ENCODE measurements around the gene TLE3.
"Not testable (repeated sequence)": the region's sequence is repeated elsewhere in the genome, so short reads cannot be mapped to it uniquely, and the experiment has no call there.

Gene TLE3

GRCh38 chr15:70137967-70138366 lies 40.2 kb upstream of the TLE3 start:
- TF ChIP-seq, protein P1, sequence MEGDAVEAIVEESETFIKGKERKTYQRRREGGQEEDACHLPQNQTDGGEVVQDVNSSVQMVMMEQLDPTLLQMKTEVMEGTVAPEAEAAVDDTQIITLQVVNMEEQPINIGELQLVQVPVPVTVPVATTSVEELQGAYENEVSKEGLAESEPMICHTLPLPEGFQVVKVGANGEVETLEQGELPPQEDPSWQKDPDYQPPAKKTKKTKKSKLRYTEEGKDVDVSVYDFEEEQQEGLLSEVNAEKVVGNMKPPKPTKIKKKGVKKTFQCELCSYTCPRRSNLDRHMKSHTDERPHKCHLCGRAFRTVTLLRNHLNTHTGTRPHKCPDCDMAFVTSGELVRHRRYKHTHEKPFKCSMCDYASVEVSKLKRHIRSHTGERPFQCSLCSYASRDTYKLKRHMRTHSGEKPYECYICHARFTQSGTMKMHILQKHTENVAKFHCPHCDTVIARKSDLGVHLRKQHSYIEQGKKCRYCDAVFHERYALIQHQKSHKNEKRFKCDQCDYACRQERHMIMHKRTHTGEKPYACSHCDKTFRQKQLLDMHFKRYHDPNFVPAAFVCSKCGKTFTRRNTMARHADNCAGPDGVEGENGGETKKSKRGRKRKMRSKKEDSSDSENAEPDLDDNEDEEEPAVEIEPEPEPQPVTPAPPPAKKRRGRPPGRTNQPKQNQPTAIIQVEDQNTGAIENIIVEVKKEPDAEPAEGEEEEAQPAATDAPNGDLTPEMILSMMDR (IDR thresholded peaks at IDR 0.05; ENCODE audit: low read depth, low read length) = no peak
- H3K36me3 ChIP-seq = no peaks in the 10 kb centered on the region
- no peak overlapping the region for H3K27ac ChIP-seq
- no peak overlapping the region for H3K4me3 ChIP-seq (ENCODE audit: low read depth, low read length)
- no peak for DNase-seq
- no peaks in the 10 kb centered on the region for H3K9me3 ChIP-seq (ENCODE audit: severe bottlenecking)
- no peaks in the 10 kb centered on the region for H3K27me3 ChIP-seq (ENCODE audit: insufficient read depth, low read depth, severe bottlenecking)

DNA sequence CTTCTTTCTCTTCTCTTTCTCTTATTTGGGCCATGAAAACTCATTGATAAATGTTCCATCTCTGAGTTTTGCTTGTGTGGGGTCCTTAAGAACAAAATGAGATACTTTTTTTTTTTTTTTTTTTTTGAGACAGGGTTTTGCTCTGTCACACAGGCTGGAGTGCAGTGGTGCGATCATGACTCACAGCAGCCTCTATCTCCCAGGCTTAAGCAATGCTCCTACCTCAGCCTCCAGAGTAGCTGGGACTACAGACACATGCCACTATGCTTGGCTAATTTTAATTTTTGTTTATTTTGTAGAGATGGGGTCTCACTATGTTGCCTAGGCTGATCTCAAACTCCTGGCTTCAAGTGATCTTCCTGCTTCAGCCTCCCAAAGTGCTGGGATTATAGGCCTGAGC lies 39.3 kb upstream of the TLE3 start:
- H3K4me3 ChIP-seq (ENCODE audit: low read depth, low read length); H3K36me3 ChIP-seq; H3K27me3 ChIP-seq (ENCODE audit: insufficient read depth, low read depth, severe bottlenecking); H3K9me3 ChIP-seq (ENCODE audit: severe bottlenecking); DNase-seq; H3K27ac ChIP-seq: not testable (repeated sequence)

DNA sequence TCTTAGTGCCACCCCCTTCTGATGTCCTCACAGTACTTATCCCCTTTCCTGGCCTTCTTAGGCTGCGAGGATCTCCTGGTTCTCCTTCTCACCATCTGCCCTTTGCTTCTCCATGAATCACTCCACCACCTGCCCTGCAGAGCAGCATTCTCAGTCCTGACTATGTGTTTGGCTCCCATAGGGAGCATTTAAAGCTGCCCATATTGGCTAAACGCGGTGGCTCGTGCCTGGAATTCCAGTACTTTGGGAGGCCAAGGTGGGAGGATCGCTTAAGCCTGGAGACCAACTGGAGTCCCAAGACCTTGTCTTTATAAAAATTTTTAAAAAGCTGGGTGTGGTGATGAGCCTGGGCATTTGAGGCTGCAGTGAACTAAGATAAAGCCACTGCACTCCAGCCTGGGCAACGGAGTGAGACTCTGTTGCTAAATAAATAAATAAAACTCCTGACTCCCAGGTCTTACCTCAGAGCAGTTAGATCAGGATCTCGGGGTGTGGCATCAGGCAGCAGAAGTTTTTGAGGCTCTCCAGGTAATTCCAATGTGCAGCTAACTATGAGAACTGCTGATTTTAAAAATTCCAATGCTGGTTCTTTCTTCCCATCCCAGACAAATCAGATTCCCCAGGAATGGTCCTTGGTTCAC lies 36.2 kb upstream of the TLE3 start:
- H3K36me3 ChIP-seq = no peaks in the 10 kb centered on the region
- H3K27ac ChIP-seq = no peak overlapping the region
- no peak for DNase-seq
- H3K9me3 ChIP-seq (ENCODE audit: severe bottlenecking) = no peaks in the 10 kb centered on the region
- TF ChIP-seq, protein P1 (IDR thresholded peaks at IDR 0.05; ENCODE audit: low read depth, low read length) = no peak
- no peak overlapping the region for H3K4me3 ChIP-seq (ENCODE audit: low read depth, low read length)
- no peaks in the 10 kb centered on the region for H3K27me3 ChIP-seq (ENCODE audit: insufficient read depth, low read depth, severe bottlenecking)

DNA sequence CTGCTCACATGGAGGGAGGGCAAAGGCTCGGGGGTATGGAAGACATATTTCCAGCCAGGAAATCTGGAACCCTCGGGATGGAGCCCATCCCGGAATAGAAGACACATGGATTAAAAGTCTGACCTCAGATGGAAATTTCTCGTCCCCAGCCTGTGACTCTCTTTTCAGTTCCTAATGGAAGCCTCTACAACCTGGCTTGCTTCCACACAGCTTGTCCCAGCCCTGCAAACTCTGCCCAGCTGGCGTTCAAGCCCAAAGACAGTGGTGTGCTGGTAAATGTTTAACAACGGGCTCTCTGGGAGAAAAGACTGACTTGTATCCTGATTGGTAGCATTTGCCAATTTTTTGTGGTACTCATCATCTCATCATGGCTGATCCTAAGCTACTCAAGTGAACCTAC lies 35.6 kb upstream of the TLE3 start:
- H3K4me3 ChIP-seq (ENCODE audit: low read depth, low read length) = no peak overlapping the region
- H3K27ac ChIP-seq = no peak overlapping the region
- H3K9me3 ChIP-seq (ENCODE audit: severe bottlenecking) = no peaks in the 10 kb centered on the region
- TF ChIP-seq, protein P1 (IDR thresholded peaks at IDR 0.05; ENCODE audit: low read depth, low read length) = no peak
- DNase-seq = no peak
- no peaks in the 10 kb centered on the region for H3K36me3 ChIP-seq
- no peaks in the 10 kb centered on the region for H3K27me3 ChIP-seq (ENCODE audit: insufficient read depth, low read depth, severe bottlenecking)

- Histone ChIP-seq H3K27me3 (ENCODE audit: insufficient read depth, low read depth, severe bottlenecking) (no peaks in the 10 kb centered on the region), H3K27ac (no peak overlapping the region), H3K9me3 (ENCODE audit: severe bottlenecking) (no peaks in the 10 kb centered on the region), H3K36me3 (no peaks in the 10 kb centered on the region), H3K4me3 (ENCODE audit: low read depth, low read length) (no peak overlapping the region)
- DNase-seq = no peak
- TF ChIP-seq, protein P1 (IDR thresholded peaks at IDR 0.05; ENCODE audit: low read depth, low read length) = no peak
Measured at GRCh38 chr15:70132571-70132970, 34.9 kb upstream of the TLE3 start.

DNA sequence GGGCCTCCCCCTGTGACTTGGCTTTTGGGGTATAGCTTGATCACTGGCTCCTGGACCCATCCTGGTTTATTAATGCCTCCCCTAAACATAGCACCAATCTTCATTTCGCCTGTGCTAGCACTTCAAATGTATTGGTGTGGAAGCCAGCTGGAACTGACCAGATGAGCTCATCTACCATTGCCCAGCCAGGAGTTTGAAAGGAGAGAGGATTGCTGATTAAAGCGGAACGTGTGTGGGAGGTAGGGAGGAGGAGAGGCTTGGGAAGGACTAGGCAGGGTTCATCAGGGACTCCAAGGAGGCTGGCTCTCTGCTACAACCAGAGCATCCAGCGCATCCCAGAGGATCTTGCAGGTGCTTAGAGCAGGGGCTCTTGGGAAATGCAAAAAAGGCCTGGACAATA lies 34.4 kb upstream of the TLE3 start:
- Histone ChIP-seq H3K9me3 (ENCODE audit: severe bottlenecking) (no peaks in the 10 kb centered on the region), H3K27me3 (ENCODE audit: insufficient read depth, low read depth, severe bottlenecking) (no peaks in the 10 kb centered on the region)

More for the DNA sequence above, 34.4 kb upstream of the TLE3 start:
- DNase-seq = no peak
- H3K36me3 ChIP-seq = no peaks in the 10 kb centered on the region
- no peak overlapping the region for H3K4me3 ChIP-seq (ENCODE audit: low read depth, low read length)
- no peak overlapping the region for H3K27ac ChIP-seq
- TF ChIP-seq, protein P1 (IDR thresholded peaks at IDR 0.05; ENCODE audit: low read depth, low read length) = no peak
